B cell (primary cell): ENCODE measurements around the gene VAV3.

Source experiments
- CTCF ChIP-seq: fragments of 200-600 bp; IDR thresholded peaks from one replicate; pipeline ENCODE4 v1.8.0; 2022; ENCODE audit warnings: antibody characterized with exemption, mild to moderate bottlenecking
- EZH2 ChIP-seq: IDR thresholded peaks from 2 replicates; pipeline ENCODE4 v1.6.1; 2012; ENCODE audit warnings: borderline replicate concordance, low read depth, mild to moderate bottlenecking, moderate library complexity, low read length; ENCODE audit not compliant: insufficient read depth, poor library complexity, severe bottlenecking

- TF ChIP-seq CTCF (no peak), EZH2 (no peak)
These were observed 281.3 kb downstream of the VAV3 start for GRCh38 chr1:107683683-107684082.
